Fibroblast of skin of left quadriceps (primary cell): ENCODE data around the gene MALL.
"Not testable (repeated sequence)": the region's sequence is repeated elsewhere in the genome, so short reads cannot be mapped to it uniquely, and the experiment has no call there.

ENCODE experiments used
- DNase-seq, 2 experiments: peaks; one replicate each; pipeline ENCODE4 v3.0.0-alpha.2; 2013; ENCODE audit warnings: low read depth in 2 of 2

Gene MALL

GRCh38 chr2:110050222-110050621, 65.4 kb downstream of the MALL start:
- not testable (repeated sequence) for DNase-seq

DNA sequence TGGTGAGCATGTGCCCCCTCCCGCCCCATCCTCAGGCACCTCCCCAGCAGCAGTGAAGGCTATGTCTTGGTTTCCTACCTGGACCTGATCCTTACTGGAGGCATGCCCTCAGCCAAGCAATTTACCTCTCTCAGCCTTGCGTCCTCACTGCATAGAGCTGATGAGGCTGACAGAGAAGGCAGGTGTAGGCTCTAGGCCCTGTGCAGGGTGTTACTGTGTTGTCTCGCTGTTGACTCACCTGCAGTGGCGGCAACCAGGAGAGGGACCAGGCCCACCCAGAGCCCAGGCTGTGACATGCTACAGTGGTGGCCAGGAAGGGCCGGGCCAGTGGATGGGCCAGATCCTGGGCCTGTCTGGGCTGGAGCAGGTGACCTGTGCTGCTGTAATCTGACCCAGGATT, 65.9 kb downstream of the MALL start:
- DNase-seq, result not testable (repeated sequence)

GRCh38 chr2:110048255-110049197, 67.1 kb downstream of the MALL start:
- not testable (repeated sequence) for DNase-seq

DNA sequence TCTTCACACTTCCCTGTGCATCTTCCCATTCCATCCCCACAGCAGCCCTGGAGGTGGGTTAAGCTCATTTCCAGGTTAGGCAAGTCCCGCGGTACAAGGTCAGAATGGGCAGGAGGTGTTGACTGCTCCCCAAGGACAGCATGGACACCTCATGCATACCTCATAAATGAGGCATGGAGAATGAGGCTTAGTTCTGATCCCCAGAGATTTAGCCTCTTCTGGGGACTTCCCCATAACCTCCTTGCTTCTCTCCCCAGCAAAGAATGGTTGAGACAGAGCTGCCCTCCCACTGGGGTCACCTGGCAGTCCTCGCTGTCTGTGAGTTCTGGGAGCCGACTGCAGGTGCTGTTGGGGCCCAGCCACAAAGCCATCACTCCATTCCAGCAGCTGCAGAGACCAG, 68.4 kb downstream of the MALL start:
- not testable (repeated sequence) for DNase-seq

GRCh38 chr2:110041941-110042660, 73.5 kb downstream of the MALL start:
- not testable (repeated sequence) for DNase-seq

- DNase-seq, result not testable (repeated sequence)
These were observed 78.3 kb downstream of the MALL start for GRCh38 chr2:110037336-110037735.

GRCh38 chr2:110035384-110035783, 80.2 kb downstream of the MALL start:
- DNase-seq, result not testable (repeated sequence)

- not testable (repeated sequence) for DNase-seq
These were observed 80.7 kb downstream of the MALL start for GRCh38 chr2:110034935-110035334.
